ENCODE results near the gene CPT1B. TPM values are rescaled to one million over a fixed set of nuclear protein-coding genes. Genes with fewer than 3 reads are reported as not detected.

CPT1B gene
- total and polyA plus RNA-seq, 2 of the 8 experiments (the other 6 are each of a cell fraction or from before 2014, with no cell fraction given): 34.2 to 36.2 TPM

- Histone ChIP-seq H3K79me1 (ENCODE audit: low read depth, low read length) (no peaks in the 10 kb centered on the region), H3K4ac (replicated peaks; ENCODE audit: insufficient read length, low read depth, low read length) (no peak overlapping the region), H2BK15ac (ENCODE audit: low read length) (no peak overlapping the region), H2BK12ac (ENCODE audit: low read depth, low read length) (no peak overlapping the region), H3K27ac (ENCODE audit: low read depth, low read length) (no peak overlapping the region), H4K5ac (ENCODE audit: insufficient read length, low read depth, low read length) (no peak overlapping the region), H3K56ac (replicated peaks; ENCODE audit: insufficient read length, low read depth, low read length) (no peak overlapping the region), H3K4me2 (ENCODE audit: insufficient read depth in 1 of 2, low read depth in 2 of 2, low read length in 2 of 2) (peak overlapping the region in 1 of 2 experiments; percentile 92; a peak in 2 of 4 replicates), H3K4me1 (replicated peaks in 1 of 4; ENCODE audit: control insufficient read depth in 3 of 4, insufficient read depth in 4 of 4, low read length in 3 of 4) (peaks cover 0 to 26% (median 11%) of the 10 kb centered on the region in 4 experiments; a peak in 5 of 7 replicates), H3K23me2 (ENCODE audit: low read depth, low read length) (peaks cover 34% of the 10 kb centered on the region; the same call in 1 of the 2 replicates), H3K18ac (ENCODE audit: extremely low read depth, low read length) (no peak overlapping the region), H2BK120ac (replicated peaks; ENCODE audit: low read depth, low read length) (no peak overlapping the region), H3K23ac (ENCODE audit: insufficient read length) (no peak overlapping the region), H2AK5ac (ENCODE audit: low read depth, low read length) (no peak overlapping the region; the same call in 1 of the 2 replicates), H4K91ac (replicated peaks; ENCODE audit: insufficient read length, low read length) (peak overlapping the region; percentile 42), H3K9ac (replicated peaks in 1 of 4; ENCODE audit: extremely low read depth in 1 of 4, low read depth in 3 of 4, low read length in 3 of 4) (no peak overlapping the region), H4K20me1 (replicated peaks in 1 of 2; ENCODE audit: control insufficient read depth in 1 of 2, insufficient read depth in 2 of 2, low read length in 2 of 2) (peaks cover 5 to 19% of the 10 kb centered on the region in 2 experiments), H3K27me3 (replicated peaks in 1 of 4; ENCODE audit: control insufficient read depth in 3 of 4, extremely low read depth in 1 of 4, insufficient read depth in 3 of 4, low read length in 3 of 4) (peaks cover 43 to 70% (median 60%) of the 10 kb centered on the region in 4 experiments), H3K9me3 (ENCODE audit: insufficient read depth in 2 of 2, low read depth in 1 of 2, low read length in 1 of 2) (no peaks in the 10 kb centered on the region), H3K4me3 (ENCODE audit: extremely low read depth in 1 of 4, insufficient read depth in 2 of 4, low read depth in 3 of 4, low read length in 4 of 4) (peak overlapping the region in 1 of 4 experiments; percentile 68; a peak in 2 of 8 replicates), H4K8ac (ENCODE audit: extremely low read depth, insufficient read depth, low read length) (peak overlapping the region; percentile 94), H2BK5ac (ENCODE audit: low read depth, low read length) (no peak overlapping the region), H2BK20ac (ENCODE audit: low read length) (no peak overlapping the region), H3K14ac (ENCODE audit: insufficient read length) (no peak overlapping the region), H2AFZ (ENCODE audit: low read length) (no peak overlapping the region), H3K79me2 (ENCODE audit: control insufficient read depth in 1 of 2, insufficient read depth in 2 of 2, low read length in 2 of 2) (no peaks in the 10 kb centered on the region), H3K36me3 (ENCODE audit: control insufficient read depth in 2 of 4, insufficient read depth in 4 of 4, low read length in 3 of 4) (no peaks in the 10 kb centered on the region)
- FAIRE-seq (no peak), DNase-seq (ENCODE audit: low read depth in 1 of 2, low spot score in 2 of 2) (peak in 1 of 2 experiments; percentile 72)
- WGBS, 2 experiments (ENCODE audit: extremely low coverage in 1 of 2, insufficient coverage in 1 of 2, insufficient read length in 1 of 2, insufficient replicate concordance in 2 of 2, low coverage in 1 of 2, low lambda C conversion rate in 2 of 2, missing lambda C conversion rate in 1 of 2): 47% methylated on average over 42 of the region's 50 CpGs; no CpG with 5 or more reads in 1 of the 2 experiments
- CTCF ChIA-PET (ENCODE audit: partially characterized antibody): interaction anchor here (1.0 to 1.3 kb wide), 2 partner anchors 9 to 76 kb away, joined by 3 read pairs; no protein-coding TSS in a partner anchor
- no peak for TF ChIP-seq TAF7 (optimal IDR thresholded peaks at IDR 0.05; ENCODE audit: borderline replicate concordance, low read depth, low read length)
- peak; percentile 77 for TF ChIP-seq MAX (IDR thresholded peaks at IDR 0.05)
- no peak for TF ChIP-seq GABPA (IDR thresholded peaks at IDR 0.05; ENCODE audit: borderline replicate concordance, insufficient read depth, low read length)
- peak; percentile 80 for TF ChIP-seq EZH2 (IDR thresholded peaks at IDR 0.05; ENCODE audit: low read depth, low read length, severe bottlenecking)
- TF ChIP-seq RBBP5 (IDR thresholded peaks at IDR 0.05; ENCODE audit: borderline replicate concordance, low read depth, low read length): no peak
- POLR2A ChIA-PET (ENCODE audit: partially characterized antibody): interaction anchor here (1.4 to 1.5 kb wide), 2 partner anchors 21 to 26 kb away, joined by 3 to 7 read pairs; partner anchors contain the start of genes LMF2 and NCAPH2
Measured at GRCh38 chr22:50529416-50529896, 48.8 kb downstream of the CPT1B start.
